T-cell (primary cell): ENCODE measurements around the gene CDS2. TPM values are rescaled to one million over a fixed set of nuclear protein-coding genes. Genes with fewer than 3 reads are reported as not detected.

ENCODE experiments used
- ATAC-seq, 4 experiments: fragments of 200-7000 bp in 3 of 4; fragments of 150-1000 bp in 1 of 4; cut with Tn5 transposase; replicated peaks in 1 of 4; 1 replicate in 3 of 4; 2 replicates in 1 of 4; pipeline ENCODE4 v1.10.0; 2021; ENCODE audit warnings: moderate library complexity in 3 of 4, mild to moderate bottlenecking in 2 of 4, moderate number of reproducible peaks in 1 of 4
- CTCF ChIA-PET, 2 donors: fragments of 300-600 bp; sonication (Branson Sonifier 250); formaldehyde crosslinking; loops; one replicate each; lab custom pipeline; 2022; ENCODE audit warnings: antibody characterized with exemption in 2 of 2; lab: Charles Lee
- POLR2A ChIA-PET, 2 donors: fragments of 300-600 bp; sonication (Branson Sonifier 250); formaldehyde crosslinking; loops; one replicate each; lab custom pipeline; 2022; ENCODE audit warnings: antibody characterized with exemption in 2 of 2; lab: Charles Lee
- DNase-seq, 35 experiments: peaks; one replicate each; pipeline versions ENCODE4 v3.0.0 to v3.0.0-alpha.2; 2013 to 2023
- H3K27ac ChIP-seq: one replicate; pipeline ENCODE4 v1.5.1; 2013; ENCODE audit warnings: low read length
- H3K27me3 ChIP-seq, 2 experiments: replicated peaks in 1 of 2; 1 replicate in 1 of 2; 2 replicates in 1 of 2; pipeline versions ENCODE4 v1.6.1 to v1.7.0; 2013; ENCODE audit warnings: low read length in 1 of 2, mixed read lengths in 1 of 2; ENCODE audit not compliant: control insufficient read depth in 2 of 2, insufficient read depth in 2 of 2; ENCODE audit errors: extremely low read depth in 1 of 2
- H3K36me3 ChIP-seq, 2 donors: 1 replicate in 1 of 2; 2 replicates in 1 of 2; pipeline versions ENCODE4 v1.6.1 to v1.7.0; 2013; ENCODE audit warnings: low read length in 1 of 2; ENCODE audit not compliant: control insufficient read depth in 2 of 2, insufficient read depth in 1 of 2; ENCODE audit errors: extremely low read depth in 1 of 2
- H3K4me1 ChIP-seq, 2 experiments: 1 replicate in 1 of 2; 2 replicates in 1 of 2; pipeline versions ENCODE4 v1.6.1 to v1.7.0; 2013; ENCODE audit warnings: low read length in 2 of 2, mixed read lengths in 1 of 2; ENCODE audit not compliant: insufficient read depth in 2 of 2, control insufficient read depth in 1 of 2; ENCODE audit errors: extremely low read depth in 1 of 2
- H3K4me3 ChIP-seq, 2 donors: 1 replicate in 1 of 2; 2 replicates in 1 of 2; pipeline versions ENCODE4 v1.5.1 to v1.7.0; 2013; ENCODE audit warnings: mild to moderate bottlenecking in 2 of 2, low read length in 1 of 2, moderate library complexity in 1 of 2; ENCODE audit not compliant: control insufficient read depth in 1 of 2; ENCODE audit errors: extremely low read depth in 1 of 2
- H3K9me3 ChIP-seq: 2 replicates; pipeline ENCODE4 v1.7.0; 2013
- H3K27ac Mint-ChIP-seq, 2 donors: one replicate each; pipeline ENCODE4 v1.8.0; 2020 to 2021; ENCODE audit warnings: mild to moderate bottlenecking in 2 of 2, mixed read lengths in 2 of 2
- H3K27me3 Mint-ChIP-seq, 2 donors: one replicate each; pipeline ENCODE4 v1.8.0; 2021 to 2022; ENCODE audit warnings: mixed read lengths in 2 of 2
- H3K36me3 Mint-ChIP-seq: one replicate; pipeline ENCODE4 v1.8.0; 2021; ENCODE audit warnings: mixed read lengths
- H3K4me1 Mint-ChIP-seq, 3 donors: one replicate each; pipeline ENCODE4 v1.8.0; 2020 to 2022; ENCODE audit warnings: mixed read lengths in 3 of 3, mild to moderate bottlenecking in 1 of 3
- H3K4me3 Mint-ChIP-seq, 3 donors: one replicate each; pipeline ENCODE4 v1.8.0; 2020 to 2022; ENCODE audit warnings: mild to moderate bottlenecking in 3 of 3, mixed read lengths in 3 of 3, moderate library complexity in 3 of 3
- H3K9me3 Mint-ChIP-seq, 3 donors: one replicate each; pipeline ENCODE4 v1.8.0; 2020 to 2022; ENCODE audit warnings: mixed read lengths in 3 of 3
- WGBS: methylation state at CpG from one replicate; pipeline ENCODE4 v1.1.5; 2013; ENCODE audit warnings: missing lambda C conversion rate; ENCODE audit not compliant: insufficient coverage; 5-methylcytosine and 5-hydroxymethylcytosine counted together
- total RNA-seq, 35 experiments: library from RNA in 6 of 35; stranded (reverse) in 6 of 35; fragments of 120-200 nt in 1 of 35; gene quantifications; one replicate each; pipeline versions ENCODE4 v1.2.1 to v1.2.4 and lab custom pipeline; 2013 to 2026

CDS2 gene
- total RNA-seq, 5 donors from 2014 or later (not counting 1 experiment from before 2014, with no cell fraction given) = 47.1 to 62.2 (median 48.9) TPM

- ChIA-PET CTCF (interaction anchor here (0.7 to 1.3 kb wide), 4 partner anchors 13 to 64 kb away, joined by 3 to 5 read pairs (median 4); no protein-coding TSS in a partner anchor), POLR2A (interaction anchor here (0.5 to 0.6 kb wide), 3 partner anchors 9 to 435 kb away, joined by 3 read pairs; no protein-coding TSS in a partner anchor)
- Mint-ChIP-seq H3K4me1 (peaks cover 35 to 39% (median 37%) of the 10 kb centered on the region in 3 donors), H3K36me3 (no peaks in the 10 kb centered on the region), H3K27me3 (no peaks in the 10 kb centered on the region), H3K4me3 (peak overlapping the region; percentile 90 to 94 (median 93)), H3K27ac (peak overlapping the region; percentile 95), H3K9me3 (no peaks in the 10 kb centered on the region)
- H3K9me3 ChIP-seq = no peaks in the 10 kb centered on the region
- no peak for DNase-seq
- ATAC-seq = no peak
- WGBS = 68% methylated on average over 4 of the region's 6 CpGs
- H3K4me1 ChIP-seq = peaks cover 18 to 28% of the 10 kb centered on the region in 2 experiments
- H3K27ac ChIP-seq = peak overlapping the region; percentile 99
- H3K36me3 ChIP-seq = peaks cover 0 to 10% of the 10 kb centered on the region in 2 donors
- no peak overlapping the region for H3K4me3 ChIP-seq
- no peaks in the 10 kb centered on the region for H3K27me3 ChIP-seq
Observed at GRCh38 chr20:5128886-5129285, 2.1 kb downstream of the CDS2 start.

- no peak overlapping the region for H3K27ac ChIP-seq
- no peak overlapping the region for H3K4me3 ChIP-seq
- peaks cover 33 to 43% (median 39%) of the 10 kb centered on the region in 3 donors for H3K4me1 Mint-ChIP-seq
- ChIA-PET CTCF (interaction anchor here in 1 of 2 donors (0.7 kb wide), 1 partner anchor 372 kb away, joined by 3 read pairs; no protein-coding TSS in a partner anchor), POLR2A (interaction anchor here (0.6 to 0.7 kb wide), 3 partner anchors 9 to 1462 kb away, joined by 3 to 6 read pairs (median 3); no protein-coding TSS in a partner anchor)
- peaks cover 15 to 21% of the 10 kb centered on the region in 2 experiments for H3K4me1 ChIP-seq
- ATAC-seq (no peak), DNase-seq (no peak)
- H3K27me3 Mint-ChIP-seq = no peaks in the 10 kb centered on the region
- H3K9me3 Mint-ChIP-seq = no peaks in the 10 kb centered on the region
- no peaks in the 10 kb centered on the region for H3K36me3 Mint-ChIP-seq
- 78% methylated on average over 2 of the region's 5 CpGs for WGBS
- no peak overlapping the region for H3K4me3 Mint-ChIP-seq
- H3K27me3 ChIP-seq = no peaks in the 10 kb centered on the region
- H3K36me3 ChIP-seq = peaks cover 0 to 20% of the 10 kb centered on the region in 2 donors
- no peak overlapping the region for H3K27ac Mint-ChIP-seq
- H3K9me3 ChIP-seq = no peaks in the 10 kb centered on the region
Observed at GRCh38 chr20:5131502-5131901, 4.7 kb downstream of the CDS2 start.

GRCh38 chr20:5133998-5134397, 7.2 kb downstream of the CDS2 start:
- peaks cover 0 to 13% of the 10 kb centered on the region in 2 donors for H3K36me3 ChIP-seq
- no peak overlapping the region for H3K4me3 ChIP-seq
- H3K9me3 Mint-ChIP-seq = no peaks in the 10 kb centered on the region
- WGBS = 83% methylated on average over 1 of the region's 6 CpGs
- DNase-seq (no peak), ATAC-seq (no peak)
- POLR2A ChIA-PET = no interaction called here
- H3K27me3 Mint-ChIP-seq = no peaks in the 10 kb centered on the region
- peaks cover 23 to 31% (median 29%) of the 10 kb centered on the region in 3 donors for H3K4me1 Mint-ChIP-seq
- no peaks in the 10 kb centered on the region for H3K9me3 ChIP-seq
- H3K4me1 ChIP-seq = peaks cover 3 to 4% of the 10 kb centered on the region in 2 experiments
- CTCF ChIA-PET = interaction anchor here in 1 of 2 donors (0.6 kb wide), 1 partner anchor 905 kb away, joined by 3 read pairs; no protein-coding TSS in a partner anchor
- H3K4me3 Mint-ChIP-seq = no peak overlapping the region
- no peak overlapping the region for H3K27ac Mint-ChIP-seq
- H3K36me3 Mint-ChIP-seq = no peaks in the 10 kb centered on the region
- no peaks in the 10 kb centered on the region for H3K27me3 ChIP-seq
- no peak overlapping the region for H3K27ac ChIP-seq

- ATAC-seq = no peak
- POLR2A ChIA-PET = no interaction called here
- Mint-ChIP-seq H3K4me3 (no peak overlapping the region), H3K4me1 (peaks cover 36 to 42% (median 40%) of the 10 kb centered on the region in 3 donors), H3K36me3 (peaks cover 3% of the 10 kb centered on the region), H3K27me3 (no peaks in the 10 kb centered on the region), H3K27ac (no peak overlapping the region), H3K9me3 (no peaks in the 10 kb centered on the region)
- Histone ChIP-seq H3K4me1 (peaks cover 3% of the 10 kb centered on the region in 2 experiments), H3K4me3 (no peak overlapping the region), H3K27me3 (no peaks in the 10 kb centered on the region), H3K27ac (no peak overlapping the region), H3K9me3 (no peaks in the 10 kb centered on the region), H3K36me3 (peaks cover 0 to 9% of the 10 kb centered on the region in 2 donors)
- CTCF ChIA-PET = interaction anchor here (0.6 kb wide), 2 partner anchors 87 to 295 kb away, joined by 4 read pairs; no protein-coding TSS in a partner anchor
- 100% methylated on average over 1 of the region's 4 CpGs for WGBS
- DNase-seq = no peak
Observed at GRCh38 chr20:5135363-5136012, 8.7 kb downstream of the CDS2 start.

- no peak overlapping the region for H3K4me3 ChIP-seq
- 67% methylated on average over 1 of the region's 4 CpGs for WGBS
- H3K27me3 Mint-ChIP-seq = no peaks in the 10 kb centered on the region
- ATAC-seq (no peak), DNase-seq (no peak)
- no peak overlapping the region for H3K27ac ChIP-seq
- no peak overlapping the region for H3K27ac Mint-ChIP-seq
- H3K4me1 ChIP-seq = peaks cover 3% of the 10 kb centered on the region in 2 experiments
- H3K4me3 Mint-ChIP-seq = no peak overlapping the region
- CTCF ChIA-PET = interaction anchor here (0.6 kb wide), 2 partner anchors 86 to 295 kb away, joined by 4 read pairs; no protein-coding TSS in a partner anchor
- no peaks in the 10 kb centered on the region for H3K27me3 ChIP-seq
- POLR2A ChIA-PET = no interaction called here
- no peaks in the 10 kb centered on the region for H3K9me3 Mint-ChIP-seq
- no peaks in the 10 kb centered on the region for H3K9me3 ChIP-seq
- H3K36me3 ChIP-seq = peaks cover 0 to 9% of the 10 kb centered on the region in 2 donors
- peaks cover 42 to 47% (median 44%) of the 10 kb centered on the region in 3 donors for H3K4me1 Mint-ChIP-seq
- peaks cover 3% of the 10 kb centered on the region for H3K36me3 Mint-ChIP-seq
Observed at GRCh38 chr20:5136096-5136495, 9.3 kb downstream of the CDS2 start.

GRCh38 chr20:5140195-5140594, 13.4 kb downstream of the CDS2 start:
- H3K9me3 ChIP-seq = no peaks in the 10 kb centered on the region
- H3K27ac Mint-ChIP-seq = no peak overlapping the region
- ChIA-PET POLR2A (interaction anchor here in 1 of 2 donors (0.5 kb wide), 1 partner anchor 9 kb away, joined by 3 read pairs; no protein-coding TSS in a partner anchor), CTCF (no interaction called here)
- H3K9me3 Mint-ChIP-seq = no peaks in the 10 kb centered on the region
- no peak overlapping the region for H3K4me3 ChIP-seq
- peaks cover 57 to 67% (median 65%) of the 10 kb centered on the region in 3 donors for H3K4me1 Mint-ChIP-seq
- no peaks in the 10 kb centered on the region for H3K27me3 ChIP-seq
- H3K27ac ChIP-seq = no peak overlapping the region
- H3K36me3 Mint-ChIP-seq = peaks cover 15% of the 10 kb centered on the region
- DNase-seq (no peak), ATAC-seq (no peak)
- peaks cover 0 to 5% of the 10 kb centered on the region in 2 experiments for H3K4me1 ChIP-seq
- no peak overlapping the region for H3K4me3 Mint-ChIP-seq
- peaks cover 0 to 7% of the 10 kb centered on the region in 2 donors for H3K36me3 ChIP-seq
- H3K27me3 Mint-ChIP-seq = no peaks in the 10 kb centered on the region
